Measurements from ENCODE around the gene KIF21A.

The KIF21A gene

DNA sequence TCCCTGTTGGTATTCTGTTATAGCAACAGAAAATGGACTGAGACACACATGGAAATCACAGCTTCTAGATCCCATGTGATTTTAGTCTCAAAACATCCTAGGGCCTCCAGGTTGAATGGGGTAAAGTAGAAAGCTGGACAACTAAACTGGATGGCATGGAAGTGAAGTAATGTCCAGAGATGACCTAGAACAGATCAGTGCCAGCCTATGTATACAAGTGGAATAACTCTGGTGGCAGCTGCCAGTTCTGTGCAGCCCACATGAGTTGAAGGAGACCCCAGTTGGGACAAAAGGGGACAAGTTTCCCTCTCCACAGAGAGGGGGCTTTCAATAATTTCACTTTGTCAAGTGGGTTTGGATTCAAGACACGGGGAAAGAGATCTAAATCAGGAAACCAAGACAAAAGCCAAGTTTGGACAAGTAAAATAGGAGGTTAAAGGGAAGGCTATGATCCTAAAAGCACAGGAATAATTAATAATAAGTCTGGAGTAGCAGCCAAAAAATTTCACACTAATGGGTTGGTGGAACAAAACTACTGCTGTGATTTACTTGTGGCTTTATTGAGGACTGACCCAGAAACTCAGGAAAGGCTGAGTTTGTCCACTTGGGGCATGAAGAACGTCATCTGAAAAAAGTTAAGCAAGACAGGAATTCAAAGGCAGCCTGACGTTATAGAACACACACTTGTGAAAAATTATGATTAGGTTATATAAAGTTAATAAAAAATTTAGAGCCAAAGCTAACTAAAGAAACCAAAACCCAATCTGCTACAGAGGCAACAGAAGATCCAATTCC, 11.7 kb downstream of the KIF21A start:
- no peak for DNase-seq

- no peak for DNase-seq
These were observed 13.1 kb downstream of the KIF21A start for GRCh38 chr12:39429809-39430208.

DNA sequence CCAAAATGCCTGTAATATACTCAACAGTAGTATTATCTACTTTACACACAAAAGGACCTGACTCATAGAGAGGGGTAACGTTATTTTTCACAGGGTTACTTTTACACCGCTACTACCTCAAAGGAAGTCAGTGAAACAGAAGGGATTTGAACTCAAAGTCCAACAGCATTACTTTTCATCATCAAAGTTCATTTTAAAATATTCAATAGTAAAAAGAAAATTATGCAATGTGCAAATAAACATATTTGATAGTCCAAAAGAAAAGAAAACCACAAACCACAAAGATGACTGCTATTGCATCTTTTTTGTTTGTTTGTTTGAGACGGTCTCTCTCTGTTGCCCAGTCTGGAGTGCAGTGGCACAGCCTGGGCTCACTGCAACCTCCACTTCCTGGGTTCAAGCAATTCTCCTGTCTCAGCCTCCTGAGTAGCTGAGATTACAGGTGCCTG, 15.5 kb downstream of the KIF21A start:
- no peak for DNase-seq

GRCh38 chr12:39426636-39427240, 16.2 kb downstream of the KIF21A start:
- no peak for DNase-seq

GRCh38 chr12:39420043-39420442, 22.9 kb downstream of the KIF21A start:
- DNase-seq = no peak

DNA sequence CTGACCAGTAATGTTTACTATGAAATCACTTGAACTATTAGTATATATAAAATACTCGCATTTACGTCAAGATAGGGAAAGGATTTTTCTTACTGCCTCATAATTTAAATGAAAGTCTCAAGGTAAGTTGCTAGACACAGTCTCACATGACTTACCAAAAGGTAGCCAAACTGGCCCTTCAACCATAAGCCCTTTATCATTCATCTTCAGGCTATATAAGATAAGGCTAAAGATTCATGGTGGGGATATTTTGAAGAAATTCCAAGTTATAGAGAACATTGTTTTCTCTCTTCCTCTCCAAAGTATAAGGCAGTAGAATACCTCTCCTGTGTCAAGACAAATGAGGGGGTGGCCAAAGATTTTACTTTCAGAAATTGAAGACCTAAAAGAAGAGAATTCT, 23.4 kb downstream of the KIF21A start:
- DNase-seq = no peak

GRCh38 chr12:39417916-39418315, 25.0 kb downstream of the KIF21A start:
- DNase-seq = no peak

DNA sequence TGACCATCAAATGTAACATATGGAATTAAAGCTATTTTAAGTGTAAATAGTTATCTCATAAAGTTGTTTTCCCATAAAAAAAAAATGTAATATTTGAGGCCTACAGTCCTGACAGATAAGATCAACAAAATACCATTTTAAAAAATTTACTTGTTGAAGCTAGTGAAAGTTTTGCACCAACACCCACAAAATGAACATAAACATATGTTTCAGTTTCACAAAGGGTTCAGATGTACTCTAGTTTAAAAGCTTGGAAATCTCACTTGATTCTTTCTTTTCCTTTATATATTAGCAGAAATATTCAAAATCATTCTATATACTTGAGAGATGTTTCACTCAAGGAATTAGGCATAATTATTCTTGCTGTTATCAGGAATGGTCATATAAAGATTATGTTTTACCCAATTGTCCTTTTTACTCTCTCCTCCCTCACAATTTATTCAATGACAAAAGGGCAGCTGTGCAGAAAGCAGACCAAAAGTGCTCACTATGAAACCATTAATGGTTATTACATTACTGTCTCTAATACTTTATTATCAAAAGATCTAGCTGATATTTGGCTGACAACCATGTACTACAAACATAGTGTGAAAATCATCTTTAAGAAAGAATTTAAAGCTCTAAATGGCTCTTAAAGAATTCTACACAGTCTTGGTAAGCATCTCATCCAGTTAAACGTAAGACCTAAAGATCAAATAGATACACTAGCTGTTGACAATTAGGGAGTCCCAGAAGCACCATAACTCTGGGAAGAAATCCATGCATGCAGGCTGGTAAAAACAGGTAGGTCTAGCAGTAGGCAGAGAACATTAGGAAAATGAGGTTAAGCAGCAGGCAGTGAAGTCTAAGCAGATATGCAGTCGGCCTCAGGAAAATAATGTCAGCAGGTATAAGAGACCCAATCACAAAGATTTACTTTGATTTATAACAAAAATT, 28.8 kb downstream of the KIF21A start:
- DNase-seq = no peak

DNA sequence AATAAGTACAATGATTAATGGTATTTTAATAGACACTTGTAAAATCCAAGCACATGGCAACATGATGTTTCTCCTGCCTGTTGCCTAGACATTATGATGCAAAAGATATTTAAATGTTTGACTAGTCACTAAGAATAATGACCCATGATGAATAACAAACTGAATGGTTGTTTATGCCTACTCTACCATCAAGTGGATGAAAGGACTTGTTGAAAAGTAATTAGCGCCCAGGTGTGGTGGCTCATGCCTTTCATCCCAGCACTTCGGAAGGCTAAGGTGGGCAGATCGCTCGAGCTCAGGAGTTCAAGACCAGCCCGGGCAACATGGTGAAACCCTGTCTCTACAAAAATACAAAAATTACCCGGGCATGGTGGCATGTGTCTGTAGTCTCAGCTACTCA, 30.7 kb downstream of the KIF21A start:
- no peak for DNase-seq

DNA sequence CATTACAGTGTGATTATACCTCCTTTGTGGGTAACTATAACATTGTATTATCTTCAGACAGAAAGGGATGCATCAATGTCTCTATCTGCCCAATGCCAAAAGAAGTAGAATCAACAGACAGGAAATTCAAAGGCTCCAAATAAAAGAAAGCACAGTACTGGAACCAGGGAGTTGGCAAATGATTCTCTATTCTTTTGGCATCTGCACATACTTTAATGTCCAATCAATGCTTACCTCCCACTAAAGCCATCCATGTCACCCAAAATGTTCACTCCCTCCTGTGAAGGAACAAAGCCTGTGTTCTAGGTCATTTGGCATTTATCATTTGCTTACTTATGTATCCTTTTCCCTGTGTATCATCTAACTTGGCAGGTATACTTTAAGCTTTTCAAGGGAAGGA, 36.7 kb downstream of the KIF21A start:
- no peak for DNase-seq

- DNase-seq = no peak
These were observed 37.3 kb downstream of the KIF21A start for GRCh38 chr12:39405580-39405979.

DNA sequence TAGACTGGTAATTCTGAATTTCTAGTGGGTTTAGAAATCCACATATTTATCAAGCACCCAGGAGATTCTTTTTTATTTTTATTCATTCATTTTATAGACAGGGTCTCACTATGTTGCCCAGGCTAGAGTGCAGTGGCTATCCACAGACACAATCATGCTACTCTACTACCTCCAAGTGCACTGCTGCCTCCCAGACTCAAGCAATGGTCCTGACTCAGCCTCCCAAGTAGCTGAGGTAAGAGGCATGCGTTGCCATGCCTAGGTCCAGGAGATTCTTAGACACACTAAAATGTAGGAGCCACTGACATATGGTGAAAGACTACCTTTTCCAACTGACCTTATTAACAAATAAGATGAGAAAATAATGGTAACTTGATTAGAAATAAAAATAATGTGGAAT, 38.9 kb downstream of the KIF21A start:
- DNase-seq = no peak

GRCh38 chr12:39403376-39403775, 39.5 kb downstream of the KIF21A start:
- DNase-seq = no peak

GRCh38 chr12:39402922-39403321, 40.0 kb downstream of the KIF21A start:
- no peak for DNase-seq

GRCh38 chr12:39401459-39401858, 41.5 kb downstream of the KIF21A start:
- no peak for DNase-seq

GRCh38 chr12:39395866-39396265, 47.1 kb downstream of the KIF21A start:
- DNase-seq = no peak

DNA sequence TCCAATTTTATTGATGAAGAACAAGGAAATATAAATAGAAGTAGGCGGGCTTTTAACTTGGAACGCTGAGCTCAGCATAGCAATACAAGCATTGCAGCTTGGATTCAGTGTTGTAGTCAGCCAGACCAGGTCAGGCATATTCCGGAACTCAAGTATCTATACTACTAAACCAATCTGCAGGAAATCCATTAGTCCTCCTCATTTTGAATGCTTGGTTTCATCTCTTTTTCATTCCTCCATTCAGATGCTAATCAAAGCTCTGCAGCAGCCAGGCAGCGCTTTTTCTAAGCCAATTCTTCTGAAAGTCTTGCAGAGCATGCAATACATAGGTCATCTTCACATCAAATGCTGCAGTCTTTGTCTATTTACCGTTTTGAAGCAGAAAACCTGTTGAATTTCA, 49.0 kb downstream of the KIF21A start:
- no peak for DNase-seq

DNA sequence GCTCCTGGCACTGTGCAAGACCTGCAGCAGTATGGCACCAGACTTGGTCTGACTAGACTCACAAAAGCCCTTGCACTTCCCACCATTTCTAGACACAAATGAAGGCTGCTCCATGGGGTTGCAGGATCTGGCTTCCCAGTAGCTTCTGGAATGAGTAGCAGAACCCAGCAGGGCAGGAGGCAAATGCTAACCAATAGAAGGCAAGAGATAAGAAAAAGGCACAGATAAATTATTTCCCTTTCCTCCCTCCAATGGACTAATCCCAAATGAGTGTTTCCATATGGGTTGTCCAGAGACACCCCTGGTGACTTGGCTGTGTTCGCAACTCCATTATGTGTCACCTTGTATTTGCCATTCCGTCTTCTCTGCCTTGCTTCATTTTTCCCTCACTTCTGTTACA, 49.7 kb downstream of the KIF21A start:
- DNase-seq = no peak

GRCh38 chr12:39392154-39392925, 50.6 kb downstream of the KIF21A start:
- DNase-seq = no peak

DNA sequence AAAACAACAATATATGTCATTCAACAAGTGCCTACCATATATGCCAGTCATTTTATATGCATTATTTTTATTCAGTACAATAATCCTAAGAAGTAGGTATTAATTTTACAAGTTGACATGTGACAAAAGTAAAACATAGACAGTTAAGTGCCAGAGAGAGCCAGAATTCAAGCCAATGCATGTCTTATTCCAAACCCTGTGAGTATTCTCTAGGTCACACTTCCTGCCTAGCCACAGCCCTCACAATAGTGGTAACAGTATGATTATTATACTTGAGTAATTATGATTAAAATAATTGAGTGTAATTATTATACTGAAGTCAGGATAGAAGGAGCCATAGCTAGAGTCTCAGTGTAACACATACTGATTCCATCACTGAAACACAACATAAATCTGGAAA, 52.2 kb downstream of the KIF21A start:
- no peak for DNase-seq

DNA sequence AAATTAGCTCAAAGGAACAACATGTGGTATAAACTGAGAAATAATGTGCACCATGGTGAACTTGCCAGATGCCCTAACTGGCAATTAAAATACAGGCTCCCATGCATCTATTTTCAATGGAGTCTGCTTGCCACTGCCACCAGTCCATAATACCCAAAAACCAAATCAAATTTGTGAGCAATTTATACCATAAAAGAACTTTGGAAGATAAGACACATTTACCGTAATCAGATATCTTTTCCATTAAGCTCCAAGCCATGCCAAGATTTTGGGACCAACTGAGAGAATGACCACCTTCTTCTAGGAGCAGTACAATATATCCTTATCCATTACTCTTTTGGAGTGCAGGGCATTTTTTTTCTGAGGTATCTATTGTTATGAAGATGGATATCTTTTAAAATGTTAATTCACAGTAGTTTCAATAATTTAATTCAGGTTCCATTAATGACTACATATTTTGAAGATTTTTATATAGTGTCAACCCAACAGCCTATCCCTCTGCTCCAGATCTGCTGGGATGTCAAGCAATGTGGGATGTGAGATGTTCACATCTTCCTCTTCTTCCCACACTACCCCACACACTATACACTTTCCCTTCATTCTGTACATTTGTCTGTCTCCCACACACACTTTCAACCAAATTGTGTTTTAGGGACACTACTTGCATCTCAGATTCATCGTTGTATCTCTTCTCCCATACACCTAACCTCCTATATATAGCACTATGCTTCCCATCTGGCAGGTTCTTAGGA, 53.3 kb downstream of the KIF21A start:
- no peak for DNase-seq

GRCh38 chr12:39386335-39386734, 56.6 kb downstream of the KIF21A start:
- no peak for DNase-seq

Measured in activated naive CD4-positive, alpha-beta T cell treated with anti-CD3 and anti-CD28 coated beads, Interleukin-2, amount 50 U/mL, for 16 hours (primary cell).